ENCODE measurements around the gene HOXC10.

HOXC10 gene

DNA sequence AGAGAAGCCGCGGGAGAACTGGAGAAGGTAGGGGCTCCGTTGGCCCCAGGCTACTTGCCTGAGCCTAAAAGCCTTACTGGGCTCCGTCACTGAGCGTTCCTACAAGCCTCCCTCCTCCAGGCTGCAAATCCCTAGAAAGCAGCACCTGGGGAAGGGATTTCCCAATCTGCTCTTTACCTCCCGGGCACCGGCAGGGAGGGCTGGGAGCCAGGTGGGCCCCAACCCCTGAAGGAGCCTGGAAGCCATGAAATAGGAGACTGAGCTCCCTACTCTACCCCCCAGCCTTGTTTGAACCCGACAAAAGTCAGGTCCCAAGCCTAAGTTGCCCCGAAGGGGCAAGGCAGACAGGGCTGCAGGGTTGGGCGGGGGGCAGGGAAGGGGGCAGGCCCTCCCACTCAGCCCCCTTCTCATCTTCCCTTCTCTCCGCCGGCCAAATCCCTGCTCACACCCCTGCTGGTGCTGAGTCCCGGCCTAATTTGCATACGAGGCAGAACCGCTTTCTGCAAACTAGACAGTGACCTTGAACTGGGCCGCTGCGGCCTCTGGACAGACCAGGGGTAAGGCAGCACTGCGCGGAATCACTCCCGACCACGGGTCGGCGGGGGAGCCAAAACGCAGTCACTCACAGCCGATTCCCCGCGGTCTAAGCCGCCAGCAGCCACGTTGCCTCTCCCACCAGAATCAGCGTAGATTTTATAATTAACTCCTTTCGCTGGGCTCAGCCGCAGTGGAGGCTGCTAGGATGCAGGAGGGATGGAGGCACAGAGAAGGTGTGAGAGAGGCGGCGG lies 34.0 kb upstream of the HOXC10 start:
- no peak for DNase-seq

DNA sequence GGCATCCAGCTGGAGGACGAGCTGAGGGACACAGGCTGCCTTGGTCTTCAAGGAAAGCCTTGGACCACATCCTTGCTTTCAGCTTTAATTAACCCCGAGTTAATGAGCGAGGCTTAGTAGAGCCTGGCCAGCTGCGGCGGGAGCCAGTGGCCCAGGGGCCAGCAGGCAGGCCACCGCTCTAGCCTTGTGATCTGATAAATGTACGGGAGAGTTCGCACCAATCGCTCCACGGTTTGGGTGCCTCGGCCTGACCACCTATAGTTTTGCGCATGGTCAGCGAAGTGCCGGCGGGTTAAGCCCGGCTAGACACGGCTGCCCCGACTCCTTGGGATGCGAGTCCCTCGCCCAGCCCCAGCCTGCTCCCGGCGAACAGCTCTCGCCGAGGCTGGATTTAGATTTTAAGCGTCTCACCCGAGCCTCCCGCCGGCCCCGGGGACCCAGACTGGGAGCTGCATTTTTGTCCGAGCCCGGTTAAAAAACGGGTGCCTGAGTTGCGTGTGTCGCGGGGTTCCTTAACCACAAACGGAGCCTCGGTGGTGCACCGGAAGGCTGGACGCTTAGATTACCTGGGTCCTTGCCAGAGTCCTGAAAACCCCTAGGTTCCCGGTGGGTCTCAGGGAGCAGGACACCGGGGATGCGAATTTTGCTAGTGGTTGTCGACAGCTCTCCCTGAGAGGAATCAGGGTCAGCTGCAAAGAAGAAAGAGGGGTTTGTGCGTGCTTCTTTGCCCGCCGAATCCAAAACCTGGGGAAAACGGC lies 33.2 kb upstream of the HOXC10 start:
- no peak for DNase-seq

DNA sequence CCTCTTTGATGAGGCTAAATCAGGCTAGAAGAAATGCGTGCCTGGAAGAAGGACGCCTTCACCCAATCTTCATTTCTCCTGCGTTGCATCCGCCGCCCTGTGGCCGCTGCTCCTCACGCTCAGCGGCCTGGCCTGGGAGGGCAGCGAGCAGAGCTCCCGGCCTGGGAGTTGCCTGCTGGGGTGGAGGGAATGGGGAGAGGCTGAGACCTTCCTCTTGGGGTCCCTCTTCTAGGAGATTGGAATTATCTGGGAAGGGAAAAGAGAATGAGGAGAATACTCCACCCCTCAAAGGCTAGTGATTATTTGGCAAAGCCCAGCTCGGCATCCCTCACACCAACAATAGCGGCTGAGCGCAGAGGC lies 32.6 kb upstream of the HOXC10 start:
- DNase-seq = no peak

- DNase-seq = no peak
Observed at GRCh38 chr12:53952871-53953734, 31.8 kb upstream of the HOXC10 start.

- DNase-seq = no peak
Observed at GRCh38 chr12:53953831-53954693, 30.9 kb upstream of the HOXC10 start.

- no peak for DNase-seq
Observed at GRCh38 chr12:53954694-53955035, 30.3 kb upstream of the HOXC10 start, which contains the start of gene HOXC12. HOXC12 (plus strand) TSS chr12:53954903; CDS start chr12:53954930, 27 bp downstream.

DNA sequence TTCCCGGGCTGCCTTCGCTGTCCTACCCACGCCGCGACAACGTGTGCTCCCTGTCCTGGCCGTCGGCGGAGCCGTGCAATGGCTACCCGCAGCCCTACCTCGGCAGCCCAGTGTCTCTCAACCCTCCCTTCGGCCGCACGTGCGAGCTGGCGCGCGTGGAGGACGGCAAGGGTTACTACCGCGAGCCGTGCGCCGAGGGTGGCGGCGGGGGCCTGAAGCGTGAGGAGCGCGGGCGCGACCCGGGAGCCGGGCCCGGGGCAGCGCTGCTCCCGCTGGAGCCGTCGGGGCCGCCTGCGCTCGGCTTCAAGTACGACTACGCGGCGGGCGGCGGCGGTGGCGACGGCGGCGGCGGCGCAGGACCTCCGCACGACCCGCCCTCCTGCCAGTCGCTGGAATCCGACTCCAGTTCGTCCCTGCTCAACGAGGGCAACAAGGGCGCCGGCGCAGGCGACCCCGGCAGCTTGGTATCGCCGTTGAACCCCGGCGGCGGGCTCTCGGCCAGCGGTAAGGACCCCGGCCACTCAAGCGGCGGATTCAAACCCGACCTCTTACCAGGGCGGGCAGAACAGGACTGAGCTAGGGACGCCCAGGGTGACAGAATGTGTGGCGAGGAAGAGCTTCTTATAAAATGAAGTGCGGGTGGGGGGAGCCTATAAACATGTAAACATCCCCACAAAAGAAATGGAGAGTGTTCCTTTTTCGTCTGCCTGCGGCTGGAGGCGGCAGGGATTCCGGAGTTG lies 29.7 kb upstream of the HOXC10 start:
- no peak for DNase-seq

DNA sequence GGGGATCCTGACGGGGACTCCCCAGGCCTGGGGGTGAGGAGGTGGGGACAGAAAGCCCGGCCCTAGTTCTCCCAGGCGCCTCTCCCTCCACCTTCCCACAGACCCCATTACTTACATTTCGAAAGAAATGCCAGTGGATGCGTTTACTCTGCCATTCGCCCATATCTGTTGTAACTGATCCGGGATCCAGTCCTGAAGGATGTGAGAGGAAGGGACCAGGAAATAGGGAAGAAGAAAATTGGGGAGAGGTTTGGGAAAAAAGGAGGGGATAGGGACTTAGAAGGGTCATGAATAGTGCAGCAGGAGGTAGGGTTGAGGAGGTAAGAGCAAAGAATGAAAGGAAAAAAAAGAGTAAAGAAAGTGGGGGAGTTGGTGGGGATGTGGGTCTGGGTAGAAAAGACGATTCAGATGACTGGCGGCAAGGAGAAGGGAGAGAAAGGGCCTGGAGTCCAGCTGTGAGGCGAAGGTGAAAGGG lies 29.1 kb upstream of the HOXC10 start:
- no peak for DNase-seq

- no peak for DNase-seq
Observed at GRCh38 chr12:53956251-53956887, 28.6 kb upstream of the HOXC10 start.

GRCh38 chr12:53956914-53957536 lies 27.9 kb upstream of the HOXC10 start:
- no peak for DNase-seq

DNA sequence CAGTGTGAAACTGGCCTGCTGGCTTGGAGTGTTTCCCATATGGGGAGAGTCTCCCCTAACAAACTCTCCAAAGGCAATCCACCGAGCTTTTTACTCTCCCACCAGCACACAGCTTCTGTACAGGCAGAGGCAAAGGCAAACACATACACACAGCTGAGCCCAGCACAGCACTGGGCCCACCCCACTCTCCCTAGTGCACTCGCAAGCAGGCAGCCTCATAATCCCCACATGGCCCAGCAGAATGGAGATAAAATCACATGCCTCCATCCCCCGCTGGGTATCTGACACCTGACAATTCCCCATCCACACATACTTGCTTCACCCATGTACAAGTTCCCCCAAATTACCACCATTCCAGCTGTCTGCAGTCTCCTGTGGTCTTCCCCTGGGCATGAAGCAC lies 26.8 kb upstream of the HOXC10 start:
- no peak for DNase-seq

GRCh38 chr12:53959314-53959713 lies 25.6 kb upstream of the HOXC10 start:
- no peak for DNase-seq

GRCh38 chr12:53960187-53961024 lies 24.5 kb upstream of the HOXC10 start:
- DNase-seq = no peak

- DNase-seq = no peak
Observed at GRCh38 chr12:53961025-53961761, 23.8 kb upstream of the HOXC10 start.

DNA sequence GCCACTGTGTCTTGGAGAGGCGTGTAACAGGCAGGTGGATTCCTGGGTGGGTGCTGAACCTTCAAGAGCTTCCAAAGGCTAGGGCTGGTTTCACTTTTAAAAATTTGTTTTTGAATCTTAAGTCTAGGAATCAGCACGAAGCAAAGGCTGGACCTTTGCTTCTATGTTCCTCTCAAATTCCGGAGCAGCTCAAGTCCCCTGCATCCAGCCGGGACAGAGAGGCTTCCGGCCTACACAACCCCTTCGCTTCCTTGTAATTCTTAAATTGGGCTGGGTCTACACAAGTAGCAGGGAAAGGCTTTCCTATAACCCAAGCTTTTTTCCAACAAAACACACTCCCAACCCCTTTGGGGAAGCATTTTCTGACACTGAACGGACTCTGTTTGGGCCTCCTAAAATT lies 21.9 kb upstream of the HOXC10 start:
- no peak for DNase-seq

DNA sequence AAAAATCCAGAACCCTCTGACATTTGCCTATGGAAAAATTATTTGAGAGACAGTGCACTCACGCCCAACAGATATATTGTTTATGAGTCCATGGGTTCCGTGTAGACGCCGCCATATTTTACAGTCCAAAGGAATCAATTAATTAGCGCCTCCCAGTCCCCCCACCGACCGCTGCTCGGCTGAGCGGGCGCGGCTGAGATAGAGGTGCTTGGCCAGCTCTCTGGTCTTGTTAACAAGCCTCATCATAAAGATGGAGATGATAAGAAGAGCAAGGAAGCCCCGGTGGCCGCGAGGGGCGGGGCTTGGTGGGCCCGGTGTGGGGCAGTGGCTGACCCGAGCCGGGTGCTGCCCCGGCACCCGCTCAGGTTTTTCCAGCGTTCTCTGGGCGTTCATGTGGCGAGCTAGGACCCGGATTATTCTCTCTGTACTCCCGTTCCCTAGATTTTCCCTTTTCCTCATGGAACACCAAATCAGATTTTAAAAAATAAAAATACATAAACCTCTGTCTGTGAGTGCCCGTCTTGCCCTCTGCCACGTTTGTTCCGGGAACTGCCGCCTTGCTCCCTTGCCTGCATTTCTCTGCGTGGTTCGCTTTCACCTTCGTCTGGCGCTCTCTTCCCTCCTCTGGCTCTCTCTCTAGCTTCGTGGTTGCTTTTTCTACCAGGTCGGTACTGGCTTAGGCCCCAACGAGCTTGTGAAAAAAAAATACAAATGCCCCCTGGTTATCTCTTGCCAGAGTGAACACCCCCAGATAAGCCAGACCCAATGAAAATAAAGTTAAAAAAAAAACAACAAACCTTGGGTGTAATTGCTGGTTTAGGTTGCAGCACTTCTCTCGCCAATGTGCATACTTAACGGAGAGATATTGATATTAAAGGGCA lies 21.3 kb upstream of the HOXC10 start:
- no peak for DNase-seq

DNA sequence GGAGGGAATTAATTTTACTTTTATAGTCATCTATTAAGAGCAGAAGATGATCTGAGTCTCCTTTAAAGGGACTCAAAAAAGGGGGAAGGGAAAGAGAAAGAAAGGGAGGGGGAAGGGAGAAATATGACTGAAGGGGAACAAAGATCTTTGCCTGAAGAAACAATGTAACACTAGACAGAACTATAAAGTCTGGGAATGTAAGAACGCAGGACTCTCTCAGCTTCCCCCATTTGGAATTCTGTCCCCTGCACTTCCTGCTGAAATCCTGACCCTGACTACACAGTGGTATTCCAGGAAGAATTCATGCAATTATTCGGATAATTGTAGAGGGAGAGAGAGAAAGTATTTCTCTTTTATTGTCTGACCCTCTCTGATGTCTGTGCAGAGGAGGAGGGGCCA lies 20.6 kb upstream of the HOXC10 start:
- no peak for DNase-seq

All from HCEC 1CT (cell line).